Sigmoid colon (tissue), 3 donors: ENCODE results near the gene NACAD.

Source experiments
- POLR2A ChIP-seq, 2 donors: fragments of 450-650 bp; IDR thresholded peaks; one replicate each; pipeline ENCODE4 v1.6.1; 2016; ENCODE audit warnings: antibody characterized with exemption in 2 of 2, mild to moderate bottlenecking in 2 of 2, moderate library complexity in 2 of 2
- TF ChIP-seq, protein P1 (sequence below), 4 experiments: fragments of 450-650 bp in 3 of 4; fragments of 200-600 bp in 1 of 4; IDR thresholded peaks; one replicate each; pipeline ENCODE4 v1.5.1; 2016 to 2019; ENCODE audit warnings: antibody characterized with exemption in 4 of 4, mild to moderate bottlenecking in 3 of 4, moderate library complexity in 2 of 4

DNA sequence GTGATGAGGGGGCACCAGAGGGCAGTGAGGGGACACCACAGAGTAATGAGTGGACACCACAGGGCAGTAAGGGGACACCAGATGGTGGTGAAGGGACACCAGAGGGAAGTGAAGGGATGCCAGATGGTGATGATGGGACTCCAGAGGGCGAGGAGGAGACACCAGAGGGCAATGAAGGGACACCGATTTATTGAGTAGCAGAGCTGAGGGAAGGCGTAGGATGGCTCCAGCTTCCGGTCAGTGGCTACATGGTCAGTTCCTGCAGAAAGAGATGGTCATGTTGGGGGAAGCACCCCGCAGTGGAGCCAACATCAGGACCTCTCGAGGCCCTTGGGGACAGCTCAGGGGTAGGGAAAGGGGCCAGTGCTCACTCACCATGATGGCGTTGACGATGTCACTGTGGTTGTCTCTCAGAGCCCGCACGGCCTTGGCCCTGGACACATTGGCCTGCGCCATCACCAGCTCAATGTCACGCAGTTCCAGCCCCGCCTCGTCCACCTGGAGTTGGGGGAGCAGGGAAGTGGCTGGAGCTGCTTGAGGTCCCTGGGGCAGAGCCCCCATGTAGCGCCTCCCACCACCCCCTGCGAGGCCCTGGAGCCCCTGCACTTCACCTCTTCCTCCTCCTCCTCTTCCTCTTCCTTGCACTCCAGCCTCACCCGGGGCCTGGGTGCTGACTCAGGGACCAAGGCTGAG lies 8.4 kb downstream of the NACAD start:
- TF ChIP-seq, protein P1, sequence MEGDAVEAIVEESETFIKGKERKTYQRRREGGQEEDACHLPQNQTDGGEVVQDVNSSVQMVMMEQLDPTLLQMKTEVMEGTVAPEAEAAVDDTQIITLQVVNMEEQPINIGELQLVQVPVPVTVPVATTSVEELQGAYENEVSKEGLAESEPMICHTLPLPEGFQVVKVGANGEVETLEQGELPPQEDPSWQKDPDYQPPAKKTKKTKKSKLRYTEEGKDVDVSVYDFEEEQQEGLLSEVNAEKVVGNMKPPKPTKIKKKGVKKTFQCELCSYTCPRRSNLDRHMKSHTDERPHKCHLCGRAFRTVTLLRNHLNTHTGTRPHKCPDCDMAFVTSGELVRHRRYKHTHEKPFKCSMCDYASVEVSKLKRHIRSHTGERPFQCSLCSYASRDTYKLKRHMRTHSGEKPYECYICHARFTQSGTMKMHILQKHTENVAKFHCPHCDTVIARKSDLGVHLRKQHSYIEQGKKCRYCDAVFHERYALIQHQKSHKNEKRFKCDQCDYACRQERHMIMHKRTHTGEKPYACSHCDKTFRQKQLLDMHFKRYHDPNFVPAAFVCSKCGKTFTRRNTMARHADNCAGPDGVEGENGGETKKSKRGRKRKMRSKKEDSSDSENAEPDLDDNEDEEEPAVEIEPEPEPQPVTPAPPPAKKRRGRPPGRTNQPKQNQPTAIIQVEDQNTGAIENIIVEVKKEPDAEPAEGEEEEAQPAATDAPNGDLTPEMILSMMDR (IDR thresholded peaks at IDR 0.05) = no peak
- TF ChIP-seq POLR2A (IDR thresholded peaks at IDR 0.05) = no peak
